ENCODE data around the gene SH2D3C.
A peak's percentile ranks its signal among the peaks of the same experiment; 100 is the strongest.

Gene SH2D3C

DNA sequence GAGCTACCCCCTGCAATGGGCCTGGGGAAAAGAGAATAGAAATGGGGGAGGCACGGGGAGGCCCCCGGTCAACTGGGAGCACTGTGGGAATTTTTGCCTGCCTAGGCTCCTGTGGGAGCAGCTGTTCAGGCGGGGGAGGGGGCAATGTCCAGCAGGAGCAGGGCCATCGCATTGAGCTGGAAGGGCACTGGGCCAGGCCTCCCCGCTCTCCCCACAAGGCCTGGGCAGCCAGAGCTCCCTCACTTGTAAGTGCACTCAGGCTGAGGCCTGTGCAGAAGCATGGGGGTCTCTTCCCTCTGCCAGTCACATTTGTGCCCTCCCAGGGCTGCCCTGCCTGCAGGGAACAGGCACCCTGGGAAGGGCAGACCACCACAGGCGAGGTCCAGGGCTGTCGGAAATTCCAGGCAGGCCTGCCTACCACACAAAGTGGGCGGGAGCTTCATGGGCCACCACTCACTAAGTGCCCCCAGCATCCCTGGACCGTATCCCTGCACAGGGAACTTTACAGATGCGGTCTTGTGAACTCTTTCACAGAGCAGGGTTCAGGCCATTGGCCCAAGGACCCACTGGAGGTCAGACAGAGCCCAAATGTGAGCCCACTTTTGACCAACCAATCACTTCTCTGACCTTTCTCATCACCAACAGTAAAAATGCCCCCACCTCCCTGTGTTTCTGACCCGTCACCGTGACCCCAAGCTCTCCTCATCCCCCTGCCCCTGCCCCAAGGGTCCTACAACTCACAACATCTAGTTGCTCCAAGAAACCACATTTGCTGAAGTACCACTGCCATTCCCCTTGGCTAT lies 72.7 kb downstream of the SH2D3C start:
- DNase-seq (ENCODE audit: extremely low read depth in 1 of 2, low read depth in 1 of 2) = no peak

DNA sequence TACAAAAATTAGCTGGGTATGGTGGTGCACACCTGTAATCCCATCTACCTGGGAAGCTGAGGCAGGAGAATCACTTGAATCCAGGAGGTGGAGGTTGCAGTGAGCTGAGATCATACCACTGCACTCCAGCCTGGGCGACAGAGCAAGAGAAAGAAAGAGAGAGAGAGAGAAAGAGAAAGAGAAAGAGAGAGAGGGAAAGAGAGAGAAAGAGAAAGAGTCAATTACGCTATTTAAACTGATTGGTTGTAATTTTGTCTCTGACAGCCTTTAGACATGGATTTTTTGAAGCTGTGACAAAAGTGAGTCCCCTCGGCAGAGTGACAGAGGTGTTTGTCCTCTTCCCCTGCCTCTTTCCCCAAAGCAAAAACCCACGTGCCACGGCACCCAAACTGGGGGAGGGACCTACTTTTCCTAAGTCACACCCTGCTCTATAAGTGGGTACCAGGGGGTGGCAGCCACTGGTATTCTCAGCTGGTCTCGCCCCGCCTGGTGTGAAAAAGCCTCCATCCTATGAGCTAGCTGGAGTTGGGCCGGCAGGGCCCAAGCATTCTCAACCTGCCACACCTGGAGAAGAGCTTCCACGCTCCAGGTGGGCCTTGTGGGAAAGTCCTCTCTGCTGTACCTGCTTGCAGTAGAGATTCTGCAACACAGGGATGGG lies 75.0 kb downstream of the SH2D3C start:
- no peak for DNase-seq (ENCODE audit: extremely low read depth in 1 of 2, low read depth in 1 of 2)

DNA sequence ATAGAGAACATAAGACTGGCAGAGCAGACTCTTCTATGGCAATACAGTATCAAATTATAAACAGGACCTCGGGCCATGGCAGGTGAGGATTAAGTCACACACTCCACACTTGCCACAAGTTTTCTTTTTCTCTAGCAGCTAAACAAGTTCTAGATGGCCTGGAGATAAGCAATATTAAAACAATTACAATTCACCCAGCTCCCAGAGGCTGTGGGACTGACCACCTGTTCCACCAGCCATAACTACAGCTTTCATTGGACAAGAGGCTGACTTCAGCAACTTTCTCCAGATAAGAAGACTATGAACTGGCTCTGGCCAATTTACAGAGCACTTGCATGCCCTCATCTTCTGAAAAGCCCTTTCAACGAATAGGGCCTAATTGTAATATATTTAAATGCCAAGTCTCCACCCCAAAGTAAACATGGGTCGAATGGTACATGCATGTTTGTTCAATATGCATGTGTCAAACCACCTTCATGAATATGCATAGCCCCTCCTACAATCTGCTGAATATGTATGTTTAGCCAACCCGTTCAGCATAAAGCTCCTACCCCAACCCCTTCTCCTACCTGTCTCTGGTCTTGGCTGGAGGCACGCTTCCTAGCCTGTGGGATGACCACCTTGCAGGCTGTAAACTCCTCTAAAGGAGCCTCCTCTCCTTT lies 77.7 kb downstream of the SH2D3C start:
- no peak for DNase-seq (ENCODE audit: extremely low read depth in 1 of 2, low read depth in 1 of 2)

DNA sequence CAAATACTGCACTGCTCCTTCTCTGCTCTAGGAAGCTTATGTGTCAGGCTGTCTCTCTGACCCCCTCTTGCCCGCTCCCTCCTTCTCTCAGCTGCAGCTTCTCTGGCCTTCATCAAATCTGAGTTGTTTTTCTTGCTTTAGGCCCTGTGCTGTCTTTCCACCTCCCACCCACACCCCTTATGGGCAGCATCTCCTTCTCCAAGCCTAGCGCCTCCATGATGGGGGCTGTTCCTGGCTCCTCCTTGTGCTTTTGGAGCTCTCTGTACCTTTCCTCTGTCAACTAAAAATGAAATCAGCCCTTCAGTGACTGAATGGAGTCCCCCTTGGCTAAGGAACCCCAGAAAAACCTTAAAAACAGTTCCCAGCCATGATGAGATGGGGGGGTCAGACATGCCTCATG lies 78.3 kb downstream of the SH2D3C start:
- no peak for DNase-seq (ENCODE audit: extremely low read depth in 1 of 2, low read depth in 1 of 2)

DNA sequence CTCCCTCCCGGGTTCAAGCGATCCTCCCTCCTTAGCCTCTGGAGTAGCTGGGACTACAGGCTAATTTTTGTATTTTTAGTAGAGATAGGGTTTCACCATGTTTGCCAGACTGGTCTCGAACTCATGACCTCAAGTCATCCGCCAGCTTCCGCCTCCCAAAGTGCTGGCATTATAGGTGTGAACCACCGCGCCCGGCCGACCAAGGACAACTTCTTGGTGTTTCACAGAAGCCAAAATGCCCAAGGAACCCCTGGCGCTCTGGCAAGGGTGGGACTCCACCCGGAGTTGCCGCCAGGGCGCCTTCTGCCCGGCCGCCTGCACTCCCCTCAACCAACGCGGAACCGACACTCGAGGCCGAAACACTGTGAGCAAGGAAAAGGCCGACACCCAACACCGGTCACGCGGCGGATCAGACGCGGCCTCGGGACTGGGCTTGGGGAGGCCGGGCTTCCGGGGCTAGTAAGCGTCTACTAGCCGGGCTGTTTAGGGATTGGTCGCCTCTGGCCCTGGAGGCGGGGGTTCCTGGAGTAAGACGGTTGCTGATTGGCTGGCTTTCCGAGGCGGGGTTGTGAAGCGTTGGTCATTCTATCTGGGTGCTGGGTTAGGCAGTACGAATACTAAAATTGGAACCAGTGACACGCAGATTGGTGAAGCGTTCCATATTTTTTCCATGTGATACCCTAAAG lies 79.3 kb downstream of the SH2D3C start:
- peak; percentile 66 to 68 for DNase-seq (ENCODE audit: extremely low read depth in 1 of 2, low read depth in 1 of 2)

DNA sequence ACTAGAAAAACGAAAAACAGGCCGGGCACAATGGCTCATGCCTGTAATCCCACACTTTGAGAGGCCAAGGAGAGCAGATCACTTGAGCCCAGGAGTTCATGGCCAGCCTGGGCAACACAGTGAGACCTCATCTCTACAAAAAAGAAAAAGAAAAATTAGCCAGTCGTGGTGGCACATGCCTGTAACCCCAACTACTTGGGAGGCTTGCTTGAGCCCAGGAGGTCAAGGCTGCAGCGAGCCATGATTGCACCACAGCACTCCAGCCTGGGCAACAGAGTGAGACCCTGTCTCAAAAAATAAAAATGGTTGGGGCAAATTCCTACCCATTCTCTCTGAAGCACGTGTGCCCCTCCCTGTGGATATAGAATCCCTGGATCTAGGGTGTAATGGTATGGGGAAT lies 80.1 kb downstream of the SH2D3C start:
- no peak for DNase-seq (ENCODE audit: extremely low read depth in 1 of 2, low read depth in 1 of 2)

DNA sequence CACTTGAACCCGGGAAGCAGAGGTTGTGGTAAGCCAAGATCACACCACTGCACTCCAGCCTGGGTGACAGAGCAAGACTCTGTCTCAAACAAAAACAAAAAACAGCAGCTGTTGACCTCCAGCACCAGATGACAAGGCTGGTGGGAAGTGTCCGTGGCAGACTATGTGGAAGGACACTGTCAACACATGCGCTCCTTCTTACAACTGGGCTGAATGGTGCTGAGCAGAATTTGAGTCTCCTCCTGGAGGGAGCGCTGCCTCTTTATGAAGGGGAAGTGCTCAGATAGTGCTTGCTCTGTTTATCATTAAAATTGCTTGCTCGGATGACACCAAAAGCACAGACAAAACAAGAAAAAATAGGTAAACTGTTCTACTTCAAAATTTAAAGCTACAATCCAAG lies 80.9 kb downstream of the SH2D3C start:
- no peak for DNase-seq (ENCODE audit: extremely low read depth in 1 of 2, low read depth in 1 of 2)

DNA sequence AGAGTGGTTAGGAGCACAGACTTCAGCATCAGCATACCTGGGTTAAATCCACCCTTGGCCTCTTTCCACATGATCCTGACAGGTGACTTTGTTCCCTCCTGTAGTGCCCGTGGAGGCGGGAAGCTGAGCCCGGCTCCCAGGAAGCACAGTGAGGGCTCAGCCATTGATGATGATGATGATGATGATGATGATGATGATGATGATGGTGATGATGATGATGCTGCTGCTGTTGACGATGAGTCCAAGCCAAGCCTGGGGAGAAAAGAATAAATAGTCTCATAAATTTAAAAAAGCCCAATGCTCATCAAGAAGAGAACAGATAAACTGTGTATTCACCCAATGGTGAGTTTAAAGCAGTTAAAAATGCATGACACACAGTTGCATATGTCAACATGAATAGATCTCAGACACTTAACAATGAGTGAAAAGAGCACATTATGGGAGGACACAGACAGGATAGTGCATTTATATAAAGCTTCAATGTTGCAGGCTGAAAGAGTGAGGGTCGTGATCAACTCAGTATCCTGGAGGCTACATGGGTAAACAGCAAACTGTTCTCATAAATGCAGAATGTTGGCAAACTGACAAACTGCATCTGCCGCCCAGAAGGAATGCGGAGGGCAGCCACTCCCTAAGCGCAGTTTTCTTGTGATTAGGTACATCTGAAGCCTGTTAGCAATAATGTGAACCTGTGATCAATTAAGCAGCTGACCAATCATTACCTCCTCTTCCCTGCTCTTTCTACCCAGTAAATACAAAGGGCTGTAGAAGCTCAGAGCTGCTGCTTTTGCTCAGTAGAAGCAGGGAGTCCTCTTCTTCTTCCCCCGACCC lies 83.4 kb downstream of the SH2D3C start:
- DNase-seq (ENCODE audit: extremely low read depth in 1 of 2, low read depth in 1 of 2) = no peak

DNA sequence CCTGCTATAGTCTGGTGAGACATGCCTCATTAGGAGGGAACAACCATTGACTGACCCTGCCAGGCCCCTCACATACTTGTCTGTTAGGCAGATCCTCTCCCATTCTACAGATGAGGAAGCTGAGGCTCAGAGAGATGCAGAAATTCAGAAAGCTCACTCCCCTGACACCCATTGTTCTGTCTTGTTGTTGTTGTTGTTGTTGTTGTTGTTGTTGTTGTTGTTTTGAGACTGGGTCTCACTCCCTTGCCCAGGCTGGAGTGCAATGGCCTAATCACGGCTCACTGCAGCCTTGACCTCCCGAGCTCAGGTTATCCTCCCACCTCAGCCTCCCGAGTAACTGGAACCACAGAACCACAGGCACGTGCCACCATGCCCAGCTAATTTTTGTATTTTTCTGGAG lies 84.8 kb downstream of the SH2D3C start:
- no peak for DNase-seq (ENCODE audit: extremely low read depth in 1 of 2, low read depth in 1 of 2)

DNA sequence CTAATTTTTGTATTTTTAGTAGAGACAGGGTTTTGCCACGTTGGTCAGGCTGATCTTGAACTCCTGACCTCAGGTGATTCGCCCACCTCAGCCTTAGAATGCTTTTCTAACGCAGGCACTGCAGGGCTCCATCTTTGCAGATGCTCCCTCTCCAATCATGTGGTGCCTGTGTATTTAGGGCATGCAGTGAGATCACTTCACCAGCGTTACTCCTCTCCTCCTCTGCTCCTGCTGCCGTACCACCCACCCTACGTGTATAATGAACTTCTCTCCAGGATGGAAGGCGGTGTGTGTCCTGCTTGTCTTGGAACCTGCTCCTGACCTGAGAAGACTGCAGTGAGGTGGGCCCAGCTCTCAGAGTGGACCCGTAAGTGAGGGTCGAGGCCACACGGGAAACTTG lies 85.3 kb downstream of the SH2D3C start:
- no peak for DNase-seq (ENCODE audit: extremely low read depth in 1 of 2, low read depth in 1 of 2)

DNA sequence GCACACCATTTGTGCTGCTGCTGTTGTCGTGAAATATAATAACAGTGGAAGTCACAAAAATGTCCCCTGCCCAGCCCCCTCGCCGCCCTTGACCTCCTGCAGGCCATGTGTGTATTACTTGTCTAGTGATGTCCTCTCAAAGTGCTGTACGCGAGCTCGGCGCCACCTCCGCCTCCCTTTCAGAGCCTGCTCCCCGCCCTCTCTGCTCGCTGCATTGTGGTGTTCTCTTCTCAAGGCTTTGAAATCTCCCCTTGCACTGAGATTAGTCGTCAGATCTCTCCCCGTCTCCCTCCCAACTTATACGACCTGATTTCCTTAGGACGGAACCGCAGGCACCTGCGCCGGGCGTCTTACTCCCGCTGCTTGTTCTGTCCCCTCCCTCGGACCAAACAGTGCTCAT lies 86.4 kb downstream of the SH2D3C start:
- DNase-seq (ENCODE audit: extremely low read depth in 1 of 2, low read depth in 1 of 2) = no peak

DNA sequence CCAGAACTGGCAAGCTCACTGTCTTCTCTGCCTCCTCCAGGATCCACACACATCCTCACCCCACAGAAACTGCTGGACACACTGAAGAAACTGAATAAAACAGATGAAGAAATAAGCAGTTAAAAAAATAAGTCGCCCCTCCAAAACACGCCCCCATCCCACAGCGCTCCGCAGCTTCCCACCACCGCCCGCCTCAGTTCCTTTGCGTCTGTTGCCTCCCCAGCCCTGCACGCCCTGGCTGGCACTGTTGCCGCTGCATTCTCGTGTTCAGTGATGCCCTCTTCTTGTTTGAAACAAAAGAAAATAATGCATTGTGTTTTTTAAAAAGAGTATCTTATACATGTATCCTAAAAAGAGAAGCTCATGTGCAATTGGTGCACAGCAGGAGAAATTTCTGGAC lies 87.7 kb downstream of the SH2D3C start:
- DNase-seq (ENCODE audit: extremely low read depth in 1 of 2, low read depth in 1 of 2) = no peak

DNA sequence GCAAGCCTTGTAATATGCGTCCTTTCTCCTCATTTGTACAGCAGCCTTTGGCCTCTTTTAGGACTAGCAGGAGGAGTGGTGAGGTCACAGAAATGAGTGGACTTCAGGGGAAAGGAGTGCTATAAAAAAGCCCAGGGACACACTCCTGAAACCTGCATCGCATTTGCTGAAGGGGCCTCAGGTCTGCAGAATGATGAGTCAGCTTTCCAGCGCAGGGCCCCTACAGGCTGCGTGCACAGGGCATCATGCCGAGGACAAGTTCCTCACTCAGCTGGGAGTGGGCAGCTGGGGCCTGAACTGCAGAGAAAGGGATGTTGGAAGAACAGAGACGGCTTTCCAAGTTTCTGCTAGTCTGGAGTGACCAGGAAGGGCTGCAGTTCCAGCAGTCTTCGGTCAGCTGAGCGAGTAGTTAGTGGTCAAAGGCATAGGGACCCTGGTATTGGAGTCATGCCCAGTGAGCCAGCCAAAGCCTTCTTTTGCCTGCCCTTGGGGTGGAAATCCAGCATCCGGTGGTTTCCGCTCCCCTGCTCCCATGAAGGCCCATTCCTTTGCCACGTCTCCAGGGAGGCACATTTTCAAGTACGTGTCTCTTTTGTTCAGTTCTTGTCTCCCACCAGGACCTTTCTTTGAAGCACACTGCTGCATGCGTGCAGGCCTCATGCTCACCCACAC lies 89.0 kb downstream of the SH2D3C start:
- DNase-seq (ENCODE audit: extremely low read depth in 1 of 2, low read depth in 1 of 2) = no peak
